GM21619 (cell line): ENCODE data around the gene IGF1.

Experiments used
- ATAC-seq: cut with Tn5 transposase; IDR thresholded peaks from one replicate; pipeline ENCODE4 v1.9.1; 2021; ENCODE audit not compliant: unreplicated experiment

Gene IGF1

DNA sequence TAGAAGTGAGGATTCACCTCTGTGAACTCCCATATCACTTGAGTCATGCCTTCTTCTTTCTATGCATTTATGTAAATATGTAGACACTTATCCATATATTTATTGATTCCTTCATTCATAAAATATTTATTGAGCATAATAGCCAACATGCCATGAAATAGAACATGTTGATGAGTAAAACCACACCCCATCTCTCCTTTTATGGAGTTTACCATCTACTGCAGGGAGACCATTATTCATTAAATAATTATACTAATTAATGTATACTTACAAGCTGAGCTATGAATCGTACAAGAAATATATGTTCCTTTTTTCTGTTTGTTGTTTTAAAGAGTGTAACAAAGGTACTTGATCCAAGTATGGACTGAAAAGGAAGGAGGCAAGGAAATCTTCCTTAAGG is 17.4 kb upstream of the IGF1 start:
- no peak for ATAC-seq

GRCh38 chr12:102496591-102496990 is 16.2 kb upstream of the IGF1 start:
- ATAC-seq: no peak

GRCh38 chr12:102487226-102487625 is 6.9 kb upstream of the IGF1 start:
- no peak for ATAC-seq

DNA sequence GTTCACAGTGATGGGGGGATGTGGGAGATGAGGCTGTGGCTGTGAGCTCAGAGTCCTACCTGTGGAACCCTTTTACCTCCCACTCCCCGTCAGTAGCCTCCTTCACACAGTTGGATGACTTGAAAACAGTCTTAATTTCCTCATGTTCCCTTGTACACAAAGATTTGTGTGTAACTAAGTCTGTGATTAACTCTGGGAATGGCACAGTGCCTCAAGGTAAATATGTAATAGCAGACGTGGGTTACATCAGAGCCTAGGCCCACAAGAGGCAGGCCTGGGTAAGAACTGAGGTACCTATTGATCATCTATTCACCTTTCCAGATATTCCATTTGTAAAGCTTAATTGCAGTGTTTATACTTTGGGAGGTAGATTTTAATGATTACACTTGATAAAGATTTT is 5.8 kb upstream of the IGF1 start:
- ATAC-seq: no peak

- peak; percentile 53 for ATAC-seq
These were observed 4.1 kb upstream of the IGF1 start for GRCh38 chr12:102484428-102484958.

GRCh38 chr12:102484017-102484416 is 3.7 kb upstream of the IGF1 start:
- ATAC-seq: peak; percentile 7

DNA sequence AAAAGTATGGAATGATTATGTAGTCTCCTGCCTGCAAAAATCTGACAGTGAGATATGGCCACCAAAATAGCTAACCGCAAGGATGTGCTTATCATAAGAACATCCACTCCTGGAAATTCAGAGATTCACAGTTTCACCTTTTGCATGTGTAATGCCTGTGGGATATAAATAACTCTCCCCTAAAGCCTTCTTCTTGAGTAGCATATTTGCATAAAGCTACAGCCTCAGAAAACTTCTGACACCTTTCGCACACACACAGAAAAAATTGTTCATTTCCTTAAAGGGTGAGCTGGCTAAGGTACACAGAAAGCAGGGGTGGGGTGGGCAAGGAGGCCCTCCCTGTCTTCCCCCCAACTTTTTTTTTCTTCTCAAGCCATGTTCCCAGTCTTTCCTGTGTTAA is 3.1 kb upstream of the IGF1 start:
- peak; percentile 64 for ATAC-seq

DNA sequence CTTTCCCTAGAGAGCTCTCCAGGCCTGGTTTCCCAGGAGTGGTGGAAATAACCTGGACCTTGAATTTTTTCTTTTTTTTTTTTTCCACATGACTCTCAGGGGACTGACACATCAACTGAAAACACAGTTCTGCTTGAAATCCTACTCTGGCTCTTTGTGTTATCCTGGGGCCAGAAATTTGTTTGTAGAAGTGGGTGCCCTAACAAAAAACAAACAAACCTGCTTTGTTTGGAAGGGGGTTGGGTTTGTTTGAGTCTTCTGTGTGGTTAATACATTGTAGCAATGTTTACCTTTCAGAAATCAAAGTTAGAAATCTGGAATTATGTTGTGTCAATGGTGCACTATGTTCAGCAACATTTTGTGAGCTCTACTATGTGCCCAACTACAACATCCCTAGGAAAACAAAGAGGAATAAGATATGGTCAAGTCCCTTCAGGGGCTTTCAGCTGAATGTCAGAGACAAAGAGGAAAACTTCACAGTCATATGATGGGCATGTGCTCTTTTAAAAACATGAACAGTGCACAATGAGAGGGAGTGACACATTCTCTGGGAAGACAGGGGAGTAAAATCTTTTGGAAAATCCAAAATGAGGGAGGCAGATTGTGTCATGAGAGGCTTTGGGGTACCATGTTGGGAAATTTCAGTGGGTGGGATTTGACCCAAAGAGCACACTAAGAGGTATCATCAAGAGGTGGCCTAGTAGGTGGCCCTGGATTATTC is 1.5 kb upstream of the IGF1 start:
- ATAC-seq: no peak

- ATAC-seq: no peak
These were observed 424 bp downstream of the IGF1 start for GRCh38 chr12:102479939-102480338.

- ATAC-seq: peak; percentile 24
These were observed 1.1 kb downstream of the IGF1 start for GRCh38 chr12:102479099-102479885.

GRCh38 chr12:102478405-102479098 is 1.8 kb downstream of the IGF1 start:
- peak; percentile 66 for ATAC-seq

DNA sequence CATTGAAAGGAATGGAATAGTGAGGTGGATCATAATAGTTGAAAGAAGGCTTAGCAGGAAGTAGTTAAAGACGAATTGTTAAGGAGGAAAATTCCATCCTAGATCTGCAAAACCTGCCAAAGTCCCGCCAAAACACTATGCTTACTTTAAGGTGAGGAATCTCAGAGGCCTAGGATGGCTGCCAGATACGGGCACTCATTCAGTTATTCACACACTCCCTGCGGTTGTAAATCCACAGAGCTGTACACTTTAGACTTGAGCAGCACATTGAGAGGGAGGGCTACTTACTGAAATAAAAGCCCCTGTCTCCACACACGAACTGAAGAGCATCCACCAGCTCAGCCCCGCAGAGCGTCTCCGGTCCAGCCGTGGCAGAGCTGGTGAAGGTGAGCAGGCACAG is 5.0 kb downstream of the IGF1 start:
- ATAC-seq: no peak

DNA sequence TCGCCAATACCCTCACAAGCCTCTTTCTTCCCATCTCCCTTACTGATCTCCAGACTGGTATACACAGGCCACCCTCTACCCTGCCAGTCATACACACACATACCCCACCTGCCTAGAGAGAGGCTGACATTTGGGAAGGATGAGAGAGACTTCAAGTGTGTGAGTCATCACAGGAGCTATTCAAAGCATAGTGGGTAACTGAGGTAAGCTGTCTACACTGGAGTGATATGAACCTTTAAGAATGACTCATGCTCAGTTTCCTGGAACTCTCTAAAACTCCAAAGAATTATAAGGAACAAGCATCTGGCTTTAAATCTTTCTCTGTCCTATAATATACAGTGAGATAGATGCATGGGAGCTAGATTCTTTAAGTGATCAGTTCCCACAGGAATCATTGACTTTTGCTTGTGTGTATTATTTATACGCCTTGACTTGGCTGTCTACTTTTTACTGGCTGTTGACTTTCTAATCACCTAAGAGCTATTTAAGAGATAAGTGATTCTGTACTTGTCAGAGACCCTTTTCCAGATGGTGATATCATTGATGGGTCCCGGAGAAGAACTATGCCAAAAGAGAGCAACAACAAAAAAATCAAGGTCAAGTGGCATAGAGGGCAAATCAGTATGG is 5.8 kb downstream of the IGF1 start:
- ATAC-seq: no peak

DNA sequence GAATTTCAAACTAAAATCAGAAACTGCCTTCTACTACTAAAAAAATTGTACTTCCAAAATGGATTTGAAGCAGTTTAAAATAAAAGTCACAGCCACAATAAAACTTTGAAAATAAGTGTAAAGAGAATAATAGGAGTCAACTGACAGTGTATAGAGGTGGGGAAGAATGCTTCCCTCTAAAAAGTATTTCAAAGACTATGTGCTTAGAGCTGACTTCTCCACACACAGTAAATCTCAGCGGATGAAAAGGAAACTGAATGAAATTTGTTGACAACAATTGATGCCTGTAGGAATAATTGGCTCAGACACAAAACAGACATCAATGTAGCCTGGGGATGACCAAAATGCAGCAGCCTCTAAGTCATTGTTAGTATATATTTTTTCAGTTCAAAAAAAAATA is 7.9 kb downstream of the IGF1 start:
- ATAC-seq: no peak

DNA sequence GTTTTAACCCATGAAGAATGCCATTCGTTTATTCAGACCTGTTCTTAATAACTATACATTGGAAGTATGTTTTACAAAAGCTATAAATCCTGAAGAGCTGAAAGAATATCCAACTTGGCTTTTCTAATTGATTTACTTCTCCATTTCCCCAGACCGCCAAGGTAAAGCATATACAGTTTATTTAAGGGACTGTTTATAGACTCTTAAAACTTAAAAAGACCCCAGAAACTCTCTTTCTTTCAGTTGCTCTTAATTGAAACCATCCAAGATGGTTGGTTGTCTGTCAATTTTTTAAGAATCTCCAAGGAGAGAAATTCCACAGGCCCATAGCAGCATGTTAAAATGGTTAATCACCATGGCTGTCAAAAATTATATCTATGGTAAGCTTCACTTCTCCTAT is 8.8 kb downstream of the IGF1 start:
- ATAC-seq: no peak

DNA sequence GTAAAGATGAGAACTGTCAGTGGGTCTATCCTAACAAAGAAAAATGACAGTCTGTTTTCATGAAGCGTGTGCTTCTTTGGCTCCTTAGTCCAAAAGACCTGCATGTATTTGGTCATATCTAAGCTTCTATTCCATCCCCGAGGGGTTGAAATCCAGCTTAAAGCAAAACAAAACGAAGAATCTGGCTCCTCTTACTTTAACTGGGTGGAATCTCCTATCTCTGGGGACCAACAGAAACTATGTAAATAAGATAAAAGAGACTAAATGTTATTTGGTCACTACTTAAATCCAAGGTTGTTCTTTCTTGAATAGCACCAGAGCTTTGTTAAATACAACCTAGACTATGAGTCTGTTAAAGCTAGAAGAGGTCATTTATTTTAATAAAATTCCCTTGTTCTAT is 9.4 kb downstream of the IGF1 start:
- ATAC-seq: no peak

- ATAC-seq: no peak
These were observed 12.0 kb downstream of the IGF1 start for GRCh38 chr12:102468261-102468915.

GRCh38 chr12:102465762-102466560 is 14.4 kb downstream of the IGF1 start:
- no peak for ATAC-seq

DNA sequence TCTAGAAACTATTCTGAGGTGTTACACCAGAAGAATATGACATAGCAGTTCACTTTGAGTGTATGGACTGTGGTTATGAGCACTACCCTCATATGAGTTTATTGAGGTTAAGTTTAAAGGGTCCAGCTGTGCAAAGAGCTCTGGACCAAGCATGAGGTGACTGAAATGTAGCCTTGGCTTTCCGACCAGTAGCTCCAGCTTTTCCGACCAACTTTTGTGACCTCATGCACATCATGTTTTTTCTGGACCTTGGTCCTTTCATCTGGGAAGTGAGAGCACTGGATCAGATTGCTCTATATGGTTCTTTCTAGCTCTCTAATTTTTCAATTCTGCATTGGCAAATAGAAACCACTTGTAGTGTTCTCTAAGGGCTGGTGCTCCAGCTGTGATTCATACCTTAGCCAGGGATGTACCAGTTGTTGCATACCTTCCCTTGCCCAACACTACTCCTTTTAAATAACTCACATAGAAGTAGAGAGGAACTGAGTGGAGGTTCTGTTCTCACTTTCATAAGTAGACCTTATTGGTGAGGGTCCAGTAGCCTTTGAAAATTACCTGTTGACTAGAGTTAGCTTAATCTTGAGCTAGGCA is 16.6 kb downstream of the IGF1 start:
- no peak for ATAC-seq
